GOT3 (cell line): ENCODE measurements around the gene PALM2AKAP2.
"Not testable (repeated sequence)": the region's sequence is repeated elsewhere in the genome, so short reads cannot be mapped to it uniquely, and the experiment has no call there.

Experiments
- DNase-seq: peaks from one replicate; lab custom pipeline; 2025; ENCODE audit warnings: mixed read lengths; lab: John Stamatoyannopoulos, UW

PALM2AKAP2 gene

DNA sequence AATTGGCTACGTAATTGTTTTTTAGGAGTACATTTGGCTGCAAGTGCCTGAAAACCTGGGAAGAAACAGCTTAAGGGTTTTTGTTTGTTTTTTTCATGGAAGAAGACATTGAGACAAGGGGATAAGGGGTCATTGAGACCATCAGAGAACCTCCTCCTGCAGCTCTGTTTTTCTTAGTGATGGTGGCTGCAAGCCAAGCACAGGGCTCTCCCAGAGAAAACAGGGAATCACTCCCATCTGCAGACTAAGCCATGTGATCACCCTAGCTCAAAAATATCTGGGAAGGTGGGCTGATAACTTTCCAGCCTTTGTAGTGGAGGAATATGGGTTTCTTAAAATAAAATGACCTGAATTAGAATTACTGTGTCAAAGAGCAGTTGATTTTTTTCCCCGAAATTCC is 25.1 kb downstream of the PALM2AKAP2 start:
- no peak for DNase-seq

DNA sequence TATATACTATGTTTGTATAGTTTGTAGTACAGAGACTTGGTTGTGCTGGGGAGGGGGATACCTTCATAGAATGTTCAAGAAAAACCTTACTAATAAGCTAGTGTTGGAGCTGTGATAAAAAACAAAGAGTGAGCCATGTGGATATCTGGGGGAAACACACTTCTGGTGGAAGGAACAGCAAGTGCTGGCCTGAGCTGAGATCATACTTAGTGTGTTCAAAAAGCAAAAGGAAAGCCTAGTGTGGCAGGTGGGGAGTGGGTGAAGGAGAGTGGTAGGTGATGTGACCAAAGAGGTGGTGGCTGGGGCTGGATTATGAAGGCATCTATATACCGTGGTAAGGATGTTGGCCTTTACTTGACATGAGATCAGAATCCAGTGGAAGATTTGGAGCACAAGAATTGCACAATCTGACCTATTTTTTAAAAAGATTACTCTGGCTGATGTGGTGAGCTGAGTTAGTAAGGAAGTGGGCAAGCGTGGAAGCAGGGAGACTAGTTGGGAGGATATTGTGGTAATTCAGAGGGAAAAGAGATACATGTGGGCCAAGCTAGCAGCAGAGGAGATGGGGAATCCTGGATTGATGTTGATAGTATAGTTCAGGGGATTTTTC is 26.6 kb downstream of the PALM2AKAP2 start:
- DNase-seq = no peak

DNA sequence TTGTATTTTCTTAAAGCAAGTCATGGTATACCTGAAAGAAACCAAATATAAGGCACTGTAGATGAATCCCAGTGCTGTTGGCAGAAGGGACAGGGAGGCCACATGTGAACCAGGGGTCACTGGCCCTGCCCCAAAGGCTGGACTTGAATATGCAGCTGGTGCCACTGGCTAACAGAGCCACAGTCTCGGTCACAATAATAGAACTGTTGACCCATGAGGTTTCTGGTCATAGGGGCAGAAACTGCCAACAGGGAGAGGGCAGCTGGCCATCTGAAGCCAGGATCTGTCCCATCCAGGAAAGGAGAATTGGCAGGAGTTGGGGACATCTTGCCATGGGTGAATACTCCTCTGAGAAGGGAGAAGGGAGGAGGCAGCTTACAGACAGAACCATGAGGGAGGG is 31.9 kb downstream of the PALM2AKAP2 start:
- no peak for DNase-seq

DNA sequence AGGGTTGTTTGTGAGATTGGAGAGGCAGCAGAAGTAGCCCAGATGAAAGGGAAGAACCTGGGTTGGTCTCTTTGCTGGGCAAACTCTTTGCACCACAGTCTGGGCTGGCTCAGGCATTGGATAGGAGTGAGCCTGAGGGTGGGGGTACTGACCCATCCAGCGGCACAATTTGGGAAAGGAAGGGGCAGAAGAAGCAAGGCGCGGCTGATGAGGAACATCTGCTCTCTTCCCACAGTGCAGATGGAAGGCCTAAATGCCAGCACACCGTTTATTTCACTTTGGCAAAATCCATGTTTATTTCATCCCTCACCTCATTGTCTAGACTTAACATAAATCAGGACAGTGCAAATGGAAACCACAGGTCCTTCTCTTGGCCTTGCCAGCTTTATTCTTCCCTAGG is 32.3 kb downstream of the PALM2AKAP2 start:
- no peak for DNase-seq

DNA sequence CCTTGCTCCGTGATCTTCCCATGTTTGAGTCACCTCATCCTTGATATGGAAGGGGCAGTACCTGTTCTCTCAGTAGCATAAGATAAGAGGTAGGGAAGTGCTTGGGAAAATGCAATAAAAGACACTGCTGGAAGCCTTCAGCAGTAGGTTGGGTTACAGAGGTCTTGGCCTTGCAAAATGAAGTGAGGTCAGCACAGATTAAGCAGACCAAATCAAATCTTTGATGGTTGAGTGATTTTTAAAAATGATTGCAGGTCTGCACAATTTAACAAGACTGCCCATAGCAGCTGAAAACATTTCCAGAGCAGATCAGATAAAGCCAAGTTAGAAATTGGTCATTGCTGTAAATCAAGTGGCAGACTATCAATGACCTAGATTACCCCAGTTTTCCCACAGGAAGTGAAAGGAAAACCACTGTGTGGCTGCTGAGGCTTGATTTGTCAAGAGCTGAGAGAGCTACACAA is 32.9 kb downstream of the PALM2AKAP2 start:
- DNase-seq = no peak

DNA sequence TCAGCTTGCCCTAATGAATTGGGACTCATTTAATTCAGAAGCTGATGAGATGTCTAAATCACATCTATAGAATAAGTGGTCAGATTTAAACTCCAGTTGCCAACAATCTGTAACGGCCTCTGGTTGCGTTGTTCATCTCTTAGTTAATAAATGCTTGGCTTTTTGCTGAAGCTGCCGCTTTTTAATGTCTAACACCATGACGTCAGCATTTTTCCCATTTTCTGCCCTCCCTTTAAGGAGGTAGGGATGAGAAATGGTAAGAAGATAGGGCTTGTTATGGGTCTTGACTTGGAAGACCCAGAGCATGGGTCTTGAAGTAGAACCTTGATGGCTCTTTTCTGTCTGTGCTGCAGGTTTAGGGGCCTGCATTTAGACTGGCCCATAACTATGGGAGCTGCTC is 33.3 kb downstream of the PALM2AKAP2 start:
- no peak for DNase-seq

DNA sequence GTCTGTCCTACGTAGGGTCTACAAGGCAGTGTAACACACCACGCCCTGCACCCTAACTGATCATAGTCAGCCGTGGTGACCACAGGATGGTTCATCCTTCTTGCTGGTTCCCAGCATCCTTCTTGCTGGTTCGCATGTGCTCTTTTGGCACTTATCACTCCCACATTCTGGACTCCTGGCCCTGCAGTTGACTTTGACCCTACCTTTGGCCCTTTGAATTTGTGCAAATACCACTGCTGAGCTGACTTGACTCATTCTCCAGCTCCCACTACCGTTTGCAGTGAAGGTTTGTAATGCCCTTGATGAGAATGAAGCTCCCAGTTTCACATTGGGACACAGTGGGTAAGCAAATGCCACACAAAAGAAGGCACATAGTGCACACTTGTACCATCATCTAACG is 33.8 kb downstream of the PALM2AKAP2 start:
- DNase-seq = no peak

DNA sequence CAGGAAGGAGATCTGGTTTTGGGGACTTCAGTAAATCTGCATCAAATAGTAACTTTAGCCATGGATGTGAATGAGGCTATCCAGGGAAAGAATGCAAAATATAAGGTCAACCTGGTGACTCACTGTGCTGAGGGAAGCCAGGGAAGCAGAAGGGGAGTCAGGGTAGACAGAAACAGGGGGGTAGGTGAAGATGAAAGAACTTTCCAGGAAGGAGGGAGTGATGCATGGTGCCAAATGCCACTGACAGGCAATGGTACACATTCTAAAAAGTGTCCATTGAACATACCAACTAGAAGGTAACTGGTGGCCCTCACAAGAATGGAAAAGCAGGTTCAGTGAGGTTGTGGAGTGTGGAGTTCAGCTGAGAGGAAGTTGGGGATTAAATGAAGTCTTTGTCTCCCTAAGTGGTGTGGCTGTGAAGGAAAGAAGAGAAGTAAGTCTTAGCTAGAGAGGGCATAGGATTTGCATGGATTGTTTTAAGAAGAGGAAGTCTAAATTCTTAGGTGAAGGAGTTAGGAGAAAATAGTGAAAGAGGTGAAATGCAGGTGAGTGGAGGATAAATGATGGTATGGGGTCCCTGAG is 35.5 kb downstream of the PALM2AKAP2 start:
- DNase-seq = no peak

DNA sequence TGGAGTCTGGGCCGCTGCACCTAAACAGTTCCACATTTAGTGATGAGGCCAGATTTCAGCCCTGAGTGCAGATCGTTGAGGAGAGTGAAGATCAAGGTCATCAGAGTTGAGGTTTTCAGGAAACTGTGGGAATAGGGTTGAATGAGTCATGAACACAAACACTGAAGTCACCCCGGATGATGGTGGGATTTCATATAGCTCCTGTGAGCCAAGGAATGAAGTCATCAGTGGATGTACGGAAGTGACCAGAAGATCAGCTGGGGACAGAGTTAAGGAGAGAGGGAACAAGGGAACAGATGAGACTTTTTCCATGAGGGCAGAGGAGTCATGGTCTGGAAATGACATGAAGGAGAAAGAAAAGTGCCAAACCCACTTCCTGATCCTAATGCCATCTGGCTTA is 36.5 kb downstream of the PALM2AKAP2 start:
- no peak for DNase-seq

DNA sequence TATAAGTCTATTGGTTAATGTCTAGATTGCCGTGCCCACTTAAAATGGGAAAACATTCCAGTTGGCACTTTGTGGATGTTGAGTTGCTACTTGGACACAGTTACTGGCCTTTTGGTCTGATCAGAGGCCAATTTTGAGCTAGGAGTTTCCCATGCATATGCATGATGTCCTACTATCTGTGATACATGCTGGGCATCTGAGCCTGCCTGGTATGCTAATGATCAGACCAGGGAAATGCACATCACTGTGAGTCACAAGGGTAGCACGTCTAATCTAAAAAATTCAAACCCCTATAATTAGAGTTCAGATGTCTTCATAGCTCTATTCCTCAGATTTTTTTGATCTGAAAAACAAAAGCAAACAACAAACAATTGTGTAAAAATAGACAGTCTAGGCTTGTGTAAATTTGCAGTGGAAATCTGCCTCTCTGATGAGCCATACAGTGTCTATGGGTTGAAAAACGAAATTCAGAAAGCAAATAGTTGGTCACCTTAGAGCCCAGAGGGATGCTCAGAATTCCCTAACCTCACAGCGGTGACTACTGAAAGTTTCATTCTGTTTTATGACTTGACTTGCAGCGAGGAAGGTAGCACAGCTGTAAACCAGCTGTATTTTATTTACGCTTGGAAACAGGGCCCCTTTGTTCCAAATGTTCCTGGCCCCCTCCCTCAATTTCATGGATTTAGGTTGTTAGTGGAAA is 37.3 kb downstream of the PALM2AKAP2 start:
- DNase-seq = no peak

DNA sequence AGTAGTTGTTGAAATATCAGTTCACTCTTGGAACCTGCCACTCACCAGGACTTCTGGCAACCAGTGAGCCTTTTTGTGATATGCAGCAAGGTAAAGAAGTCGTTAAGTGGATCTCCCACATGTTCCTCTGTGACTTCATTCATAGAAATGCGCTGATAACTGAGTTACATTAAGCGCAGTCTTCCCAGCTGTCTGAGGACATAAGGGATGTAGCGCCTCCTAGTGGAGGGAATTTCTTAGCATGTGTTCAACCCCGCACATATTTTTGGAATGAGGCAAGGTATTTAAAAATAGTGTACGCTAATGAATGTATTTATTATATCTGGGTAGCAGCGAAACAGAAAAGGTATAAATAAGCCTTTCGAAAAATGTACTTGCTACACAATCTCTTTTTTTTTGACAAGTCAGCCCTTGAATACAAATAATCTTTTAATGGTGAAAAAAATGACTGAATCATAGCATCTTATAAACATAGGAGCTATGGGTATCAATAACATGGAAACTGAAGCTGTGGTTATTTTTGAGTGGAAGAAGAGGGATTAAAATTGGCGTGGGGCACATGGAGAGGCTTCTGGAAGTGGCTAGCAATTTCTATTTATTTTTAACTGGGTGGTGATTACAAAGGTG is 38.0 kb downstream of the PALM2AKAP2 start:
- no peak for DNase-seq

DNA sequence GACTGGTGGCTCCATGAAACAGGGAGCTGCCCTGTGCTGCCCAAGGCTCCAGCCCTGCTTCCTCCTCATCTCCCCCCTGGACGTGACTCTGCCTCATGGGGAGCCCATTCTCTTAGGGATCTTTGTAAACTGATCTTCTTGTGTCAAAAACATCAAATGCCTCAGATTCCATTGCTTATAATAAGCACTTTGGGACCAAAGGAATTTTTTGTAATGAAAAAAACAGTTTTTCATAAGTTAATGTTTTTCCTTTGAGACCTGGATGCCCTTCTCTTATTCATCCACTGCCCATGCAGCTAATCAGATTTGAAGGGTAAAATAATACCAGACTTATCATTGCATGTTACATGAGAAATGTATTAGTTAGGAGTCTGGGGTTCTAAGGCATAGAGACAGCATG is 41.7 kb downstream of the PALM2AKAP2 start:
- no peak for DNase-seq

DNA sequence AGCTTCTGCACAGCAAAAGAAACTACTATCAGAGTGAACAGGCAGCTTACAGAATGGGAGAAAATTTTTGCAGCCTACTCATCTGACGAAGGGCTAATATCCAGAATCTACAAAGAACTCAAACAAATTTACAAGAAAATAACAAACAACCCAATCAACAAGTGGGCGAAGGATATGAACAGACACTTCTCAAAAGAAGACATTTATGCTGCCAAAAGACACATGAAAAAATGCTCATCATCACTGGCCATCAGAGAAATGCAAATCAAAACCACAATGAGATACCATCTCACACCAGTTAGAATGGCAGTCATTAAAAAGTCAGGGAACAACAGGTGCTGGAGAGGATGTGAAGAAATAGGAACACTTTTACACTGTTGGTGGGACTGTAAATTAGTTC is 45.4 kb downstream of the PALM2AKAP2 start:
- not testable (repeated sequence) for DNase-seq

DNA sequence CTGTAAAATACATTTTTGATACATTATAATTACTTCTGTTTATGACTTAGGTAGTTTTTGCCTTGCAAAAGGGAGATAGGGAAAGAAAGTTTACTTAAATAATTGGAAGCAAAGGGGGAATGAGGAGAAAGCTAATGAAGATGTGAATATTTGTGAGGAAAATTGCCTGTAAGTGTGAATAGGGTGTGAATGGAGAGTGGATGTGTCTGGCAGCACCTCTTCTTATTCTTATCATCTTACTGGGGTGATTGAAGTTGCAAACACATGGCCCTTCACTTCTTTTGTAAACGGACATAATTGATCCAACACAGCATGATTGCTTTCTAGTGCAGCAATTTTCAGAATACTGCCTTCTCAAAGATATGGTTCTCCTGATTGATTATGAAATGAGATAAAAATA is 46.6 kb downstream of the PALM2AKAP2 start:
- no peak for DNase-seq

DNA sequence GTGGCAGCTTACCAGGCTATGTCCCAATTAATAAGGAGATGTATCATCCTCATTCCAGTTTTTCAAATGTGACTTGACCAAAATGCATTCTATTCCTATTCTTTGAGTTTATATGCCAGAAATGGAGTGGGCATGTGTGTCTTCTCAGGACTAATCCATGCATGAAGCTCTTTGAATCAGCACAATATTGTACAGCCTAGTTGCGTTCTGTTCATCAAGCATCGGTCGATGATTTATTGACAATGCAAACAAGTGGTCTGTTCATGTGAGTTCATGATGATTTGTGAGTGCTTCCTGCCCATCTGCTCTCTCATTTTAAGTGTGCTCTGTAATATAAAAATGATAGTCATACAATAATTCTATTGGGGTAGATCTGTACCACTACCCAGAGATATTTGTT is 48.3 kb downstream of the PALM2AKAP2 start:
- DNase-seq = no peak
